ENCODE data around the gene PKP2. TPM values are rescaled to one million over a fixed set of nuclear protein-coding genes. Genes with fewer than 3 reads are reported as not detected.

The PKP2 gene
- total and polyA plus RNA-seq, 2 of the 8 experiments (the other 6 are each of a cell fraction or from before 2014, with no cell fraction given), result 9.6 to 44.8 TPM

GRCh38 chr12:32884962-32885361, 11.6 kb downstream of the PKP2 start (continued):
- no peak for TF ChIP-seq CHD7 (IDR thresholded peaks at IDR 0.05; ENCODE audit: insufficient replicate concordance, low read length)
